ENCODE results near the gene OR2L2. TPM values are rescaled to one million over a fixed set of nuclear protein-coding genes. Genes with fewer than 3 reads are reported as not detected.

Gene OR2L2, protein sequence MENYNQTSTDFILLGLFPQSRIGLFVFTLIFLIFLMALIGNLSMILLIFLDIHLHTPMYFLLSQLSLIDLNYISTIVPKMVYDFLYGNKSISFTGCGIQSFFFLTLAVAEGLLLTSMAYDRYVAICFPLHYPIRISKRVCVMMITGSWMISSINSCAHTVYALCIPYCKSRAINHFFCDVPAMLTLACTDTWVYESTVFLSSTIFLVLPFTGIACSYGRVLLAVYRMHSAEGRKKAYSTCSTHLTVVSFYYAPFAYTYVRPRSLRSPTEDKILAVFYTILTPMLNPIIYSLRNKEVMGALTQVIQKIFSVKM
- not detected for total RNA-seq

DNA sequence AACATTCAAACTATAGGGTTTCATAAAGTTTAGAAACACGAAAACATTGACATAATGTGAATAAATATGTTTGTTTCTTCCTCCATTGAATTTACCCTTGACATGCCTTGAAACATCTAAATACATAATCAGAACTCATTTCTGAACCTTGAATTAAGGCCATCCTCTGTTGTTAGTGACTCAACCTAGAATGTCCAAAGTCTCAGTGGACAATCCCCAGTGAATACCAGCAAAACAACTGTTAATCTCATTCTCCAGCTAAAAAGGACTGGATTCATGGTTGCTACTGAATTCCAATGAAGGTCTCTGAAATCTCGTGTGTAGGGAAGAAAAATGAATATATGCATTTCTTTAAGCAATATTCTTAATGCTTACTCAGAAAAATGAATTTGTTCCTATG lies at the start of gene OR2L2:
TSS of gene OR2L2 (plus strand) at position 301 of the 400 bp plus-strand sequence. CDS start 8,198 bp downstream, outside the sequence.
- TF ChIP-seq, protein P1, sequence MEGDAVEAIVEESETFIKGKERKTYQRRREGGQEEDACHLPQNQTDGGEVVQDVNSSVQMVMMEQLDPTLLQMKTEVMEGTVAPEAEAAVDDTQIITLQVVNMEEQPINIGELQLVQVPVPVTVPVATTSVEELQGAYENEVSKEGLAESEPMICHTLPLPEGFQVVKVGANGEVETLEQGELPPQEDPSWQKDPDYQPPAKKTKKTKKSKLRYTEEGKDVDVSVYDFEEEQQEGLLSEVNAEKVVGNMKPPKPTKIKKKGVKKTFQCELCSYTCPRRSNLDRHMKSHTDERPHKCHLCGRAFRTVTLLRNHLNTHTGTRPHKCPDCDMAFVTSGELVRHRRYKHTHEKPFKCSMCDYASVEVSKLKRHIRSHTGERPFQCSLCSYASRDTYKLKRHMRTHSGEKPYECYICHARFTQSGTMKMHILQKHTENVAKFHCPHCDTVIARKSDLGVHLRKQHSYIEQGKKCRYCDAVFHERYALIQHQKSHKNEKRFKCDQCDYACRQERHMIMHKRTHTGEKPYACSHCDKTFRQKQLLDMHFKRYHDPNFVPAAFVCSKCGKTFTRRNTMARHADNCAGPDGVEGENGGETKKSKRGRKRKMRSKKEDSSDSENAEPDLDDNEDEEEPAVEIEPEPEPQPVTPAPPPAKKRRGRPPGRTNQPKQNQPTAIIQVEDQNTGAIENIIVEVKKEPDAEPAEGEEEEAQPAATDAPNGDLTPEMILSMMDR (IDR thresholded peaks at IDR 0.05), result no peak
- no peak within 1 kb of the TSS for H3K27ac ChIP-seq

GRCh38 chr1:247992986-247993385 lies 36.9 kb upstream of the OR2L2 start:
- H3K9me3 ChIP-seq, result no peaks in the 10 kb centered on the region
- H3K4me3 ChIP-seq, result no peak overlapping the region
- DNase-seq (ENCODE audit: low spot score), result no peak
- H3K36me3 ChIP-seq, result no peaks in the 10 kb centered on the region
- H3K27me3 ChIP-seq, result no peaks in the 10 kb centered on the region
- no peak overlapping the region for H3K27ac ChIP-seq
- no peaks in the 10 kb centered on the region for H3K4me1 ChIP-seq
- TF ChIP-seq, protein P1 (IDR thresholded peaks at IDR 0.05), result no peak

More for the DNA sequence above, at the start of gene OR2L2:
- peaks cover 0 to 8% of the 10 kb centered on the region in 2 donors for H3K9me3 ChIP-seq
- no peak within 1 kb of the TSS for H3K4me3 ChIP-seq
- H3K4me1 ChIP-seq, result no peaks in the 10 kb centered on the region
- H3K27me3 ChIP-seq, result no peaks in the 10 kb centered on the region
- DNase-seq (ENCODE audit: low spot score), result no peak
- no peaks in the 10 kb centered on the region for H3K36me3 ChIP-seq

DNA sequence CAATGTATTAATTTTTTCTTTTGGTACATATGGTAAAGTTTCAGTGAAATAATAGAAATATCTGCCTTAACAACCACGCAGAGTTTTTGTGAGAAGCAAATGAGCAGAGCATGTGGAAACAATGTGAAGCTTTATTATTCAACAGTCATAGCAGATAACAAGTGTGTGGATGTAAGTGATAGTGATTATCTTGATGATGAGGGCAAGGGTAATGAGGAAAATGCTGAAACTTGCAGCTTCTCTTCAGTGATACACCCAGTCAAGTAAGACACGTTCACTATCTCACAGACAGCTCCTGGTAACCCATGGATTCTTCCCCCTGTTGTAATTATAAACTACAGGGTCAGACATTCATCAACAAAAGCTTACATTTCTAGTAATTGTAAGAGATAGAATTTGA lies 31.1 kb upstream of the OR2L2 start:
- H3K4me3 ChIP-seq, result no peak overlapping the region
- H3K4me1 ChIP-seq, result no peaks in the 10 kb centered on the region
- no peak overlapping the region for H3K27ac ChIP-seq
- H3K27me3 ChIP-seq, result no peaks in the 10 kb centered on the region
- TF ChIP-seq, protein P1 (IDR thresholded peaks at IDR 0.05), result no peak
- no peaks in the 10 kb centered on the region for H3K9me3 ChIP-seq
- DNase-seq (ENCODE audit: low spot score), result no peak
- H3K36me3 ChIP-seq, result no peaks in the 10 kb centered on the region

DNA sequence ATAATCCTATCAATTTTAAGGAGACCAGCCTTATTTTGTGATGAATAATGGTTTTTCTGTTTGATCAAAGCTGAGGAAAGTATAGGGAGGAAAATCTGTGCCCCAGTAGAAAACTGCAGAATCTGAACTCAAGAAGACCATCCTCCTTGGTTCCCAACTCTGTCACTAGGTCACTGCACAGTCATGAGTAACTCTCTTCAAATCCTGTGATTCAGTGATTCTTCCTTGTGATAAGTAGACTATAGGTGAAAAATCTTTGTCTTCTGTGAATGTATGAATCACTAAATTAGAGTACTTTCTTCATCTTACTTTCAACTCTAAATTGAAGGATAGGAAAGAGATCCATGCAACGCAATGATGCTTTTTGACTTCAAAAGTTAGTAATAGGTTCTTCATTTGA lies 29.7 kb upstream of the OR2L2 start:
- TF ChIP-seq, protein P1 (IDR thresholded peaks at IDR 0.05), result no peak
- Histone ChIP-seq H3K9me3 (no peaks in the 10 kb centered on the region), H3K4me3 (no peak overlapping the region), H3K27ac (no peak overlapping the region), H3K36me3 (no peaks in the 10 kb centered on the region), H3K4me1 (no peaks in the 10 kb centered on the region), H3K27me3 (no peaks in the 10 kb centered on the region)
- DNase-seq (ENCODE audit: low spot score), result no peak

DNA sequence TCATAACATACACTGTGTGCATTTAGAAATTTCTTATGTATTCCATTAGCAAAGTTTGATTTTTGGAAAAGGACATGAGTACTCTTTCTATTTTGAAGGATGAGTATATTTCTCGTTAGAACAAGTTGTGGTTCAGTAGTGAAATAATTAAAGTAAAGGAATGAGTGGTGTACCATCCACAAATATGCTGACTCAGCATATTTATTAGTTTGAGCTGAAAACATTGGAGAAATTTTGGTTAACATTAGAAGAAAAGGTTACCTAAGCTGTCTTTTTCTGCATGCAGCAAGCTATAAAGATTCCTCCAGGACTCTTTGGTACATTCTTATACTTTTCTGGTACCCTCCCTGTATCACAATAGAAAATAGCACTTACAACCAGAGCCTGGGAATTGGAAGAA lies 22.1 kb upstream of the OR2L2 start:
- H3K9me3 ChIP-seq, result peaks cover 0 to 20% of the 10 kb centered on the region in 2 donors
- no peaks in the 10 kb centered on the region for H3K27me3 ChIP-seq
- H3K27ac ChIP-seq, result no peak overlapping the region
- H3K36me3 ChIP-seq, result no peaks in the 10 kb centered on the region
- DNase-seq (ENCODE audit: low spot score), result no peak
- H3K4me3 ChIP-seq, result no peak overlapping the region
- TF ChIP-seq, protein P1 (IDR thresholded peaks at IDR 0.05), result no peak
- no peaks in the 10 kb centered on the region for H3K4me1 ChIP-seq

- Histone ChIP-seq H3K4me3 (no peak overlapping the region), H3K27ac (no peak overlapping the region), H3K9me3 (peaks cover 0 to 24% of the 10 kb centered on the region in 2 donors), H3K27me3 (no peaks in the 10 kb centered on the region), H3K36me3 (no peaks in the 10 kb centered on the region), H3K4me1 (no peaks in the 10 kb centered on the region)
- DNase-seq (ENCODE audit: low spot score), result no peak
- TF ChIP-seq, protein P1 (IDR thresholded peaks at IDR 0.05), result no peak
These were observed 20.2 kb upstream of the OR2L2 start for GRCh38 chr1:248009681-248010080.

Data from right atrium auricular region (tissue), 2 donors.